Measurements from ENCODE around the gene NMBR. TPM values are rescaled to one million over a fixed set of nuclear protein-coding genes. Genes with fewer than 3 reads are reported as not detected.

NMBR gene
- total RNA-seq: not detected

GRCh38 chr6:142146828-142147662 is at the start of gene NMBR, which contains the start of gene VTA1:
NMBR (minus strand) TSS chr6:142147122; CDS start chr6:142088658, 58,464 bp downstream.
VTA1 (plus strand) TSS chr6:142147263; CDS start chr6:142147288, 25 bp downstream.
- peak; percentile 96 for DNase-seq (ENCODE audit: extremely low spot score)
- Histone ChIP-seq H3K27ac (replicated peaks in 1 of 4) (peak within 1 kb of the TSS; percentile 62 to 78 (median 72)), H3K4me1 (peaks cover 24 to 37% (median 29%) of the 10 kb centered on the region in 4 donors), H3K27me3 (no peaks in the 10 kb centered on the region), H3K36me3 (no peaks in the 10 kb centered on the region), H3K9me3 (no peaks in the 10 kb centered on the region), H3K4me3 (peak within 1 kb of the TSS; percentile 69 to 84 (median 78))
- TF ChIP-seq POLR2AphosphoS5 (IDR thresholded peaks at IDR 0.05) (peak; percentile 86 to 97), EP300 (IDR thresholded peaks at IDR 0.05) (no peak), CTCF (IDR thresholded peaks at IDR 0.05) (peak; percentile 90 to 92 (median 90)), POLR2A (IDR thresholded peaks at IDR 0.05; ENCODE audit: low read depth) (no peak)
- intact Hi-C loops (cut with DNase I): loop anchor here (2.0 kb wide), 1 partner anchor 60 kb away; no protein-coding TSS in a partner anchor
- under 1% methylated on average over 38 of the region's 38 CpGs for WGBS

- TF ChIP-seq EP300 (IDR thresholded peaks at IDR 0.05) (no peak), POLR2AphosphoS5 (IDR thresholded peaks at IDR 0.05) (no peak), POLR2A (IDR thresholded peaks at IDR 0.05; ENCODE audit: low read depth) (no peak), CTCF (IDR thresholded peaks at IDR 0.05) (no peak)
Observed at GRCh38 chr6:142195862-142196541, 49.1 kb upstream of the NMBR start.

GRCh38 chr6:142193621-142194020 is 46.7 kb upstream of the NMBR start:
- Histone ChIP-seq H3K4me1 (no peaks in the 10 kb centered on the region), H3K27ac (replicated peaks in 1 of 4) (no peak overlapping the region), H3K27me3 (no peaks in the 10 kb centered on the region), H3K9me3 (no peaks in the 10 kb centered on the region), H3K4me3 (no peak overlapping the region), H3K36me3 (peaks cover 0 to 22% (median 10%) of the 10 kb centered on the region in 4 donors)
- intact Hi-C loops (cut with DNase I): no loop called here
- no peak for TF ChIP-seq CTCF (IDR thresholded peaks at IDR 0.05)
- TF ChIP-seq POLR2AphosphoS5 (IDR thresholded peaks at IDR 0.05): no peak
- TF ChIP-seq EP300 (IDR thresholded peaks at IDR 0.05): no peak
- no peak for TF ChIP-seq POLR2A (IDR thresholded peaks at IDR 0.05; ENCODE audit: low read depth)
- DNase-seq (ENCODE audit: extremely low spot score): no peak

More at GRCh38 chr6:142195862-142196541, 49.1 kb upstream of the NMBR start:
- Histone ChIP-seq H3K4me3 (no peak overlapping the region), H3K27ac (replicated peaks in 1 of 4) (no peak overlapping the region), H3K9me3 (no peaks in the 10 kb centered on the region), H3K4me1 (no peaks in the 10 kb centered on the region), H3K27me3 (no peaks in the 10 kb centered on the region), H3K36me3 (peaks cover 0 to 20% (median 8%) of the 10 kb centered on the region in 4 donors)
- whole genome bisulfite sequencing: 94% methylated on average over 4 of the region's 4 CpGs
- no peak for DNase-seq (ENCODE audit: extremely low spot score)
- intact Hi-C loops (cut with DNase I): no loop called here

GRCh38 chr6:142192343-142192742 is 45.4 kb upstream of the NMBR start:
- H3K4me1 ChIP-seq: peaks cover 0 to 2% (median under 1%) of the 10 kb centered on the region in 4 donors
- TF ChIP-seq POLR2A (IDR thresholded peaks at IDR 0.05; ENCODE audit: low read depth) (no peak), POLR2AphosphoS5 (IDR thresholded peaks at IDR 0.05) (no peak), EP300 (IDR thresholded peaks at IDR 0.05) (no peak), CTCF (IDR thresholded peaks at IDR 0.05) (no peak)
- H3K4me3 ChIP-seq: no peak overlapping the region
- H3K36me3 ChIP-seq: peaks cover 0 to 18% (median 8%) of the 10 kb centered on the region in 4 donors
- intact Hi-C loops (cut with DNase I): no loop called here
- no peak overlapping the region for H3K27ac ChIP-seq (replicated peaks in 1 of 4)
- no peaks in the 10 kb centered on the region for H3K9me3 ChIP-seq
- 89% methylated on average over 1 of the region's 1 CpG for WGBS
- H3K27me3 ChIP-seq: no peaks in the 10 kb centered on the region
- DNase-seq (ENCODE audit: extremely low spot score): no peak

Data from esophagus muscularis mucosa (tissue), 4 donors.